ENCODE data around the gene C2CD4D. TPM values are rescaled to one million over a fixed set of nuclear protein-coding genes. Genes with fewer than 3 reads are reported as not detected.

The C2CD4D gene
- total RNA-seq, 1 donor from 2014 or later = not detected

DNA sequence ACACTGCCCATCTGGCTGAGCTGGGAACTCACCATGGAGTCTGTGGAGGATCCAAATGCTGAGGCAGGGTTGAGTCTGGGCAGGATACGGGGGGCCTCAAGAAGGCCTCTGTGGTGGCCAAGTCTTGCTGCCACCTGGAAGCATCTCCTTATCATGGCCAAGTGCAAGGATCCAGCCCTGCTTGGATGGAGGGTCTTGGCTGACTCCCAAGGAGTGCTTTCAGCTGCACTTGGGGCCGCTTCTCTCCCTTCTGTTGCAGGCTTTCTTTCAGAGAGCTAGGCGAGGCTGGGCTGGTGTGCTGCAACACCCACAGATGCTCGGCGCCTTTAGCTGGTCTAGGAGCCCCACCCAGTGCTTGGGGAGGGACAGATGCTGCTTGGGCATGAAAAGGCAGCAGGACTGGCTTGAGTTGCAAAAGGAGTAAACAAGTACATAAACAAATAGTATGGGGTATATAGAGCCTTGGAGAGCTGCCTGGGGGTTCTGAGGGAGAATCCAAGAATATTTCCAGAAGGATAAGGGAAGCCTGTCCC, 13.9 kb upstream of the C2CD4D start, which contains the start of gene THEM5:
Gene THEM5 (minus strand): TSS at position 302 of the 533 bp plus-strand sequence. CDS start 147 bp downstream, at position 155.
- Histone ChIP-seq H3K4me1 (peaks cover 0 to 2% of the 10 kb centered on the region in 2 donors), H3K27ac (no peak within 1 kb of the TSS), H3K9me3 (no peaks in the 10 kb centered on the region), H3K4me3 (no peak within 1 kb of the TSS), H3K36me3 (no peaks in the 10 kb centered on the region), H3K27me3 (no peaks in the 10 kb centered on the region)
- no peak for DNase-seq (ENCODE audit: low spot score in 2 of 2)
- intact Hi-C loops (cut with DNase I) = no loop called here
- TF ChIP-seq, protein P1, sequence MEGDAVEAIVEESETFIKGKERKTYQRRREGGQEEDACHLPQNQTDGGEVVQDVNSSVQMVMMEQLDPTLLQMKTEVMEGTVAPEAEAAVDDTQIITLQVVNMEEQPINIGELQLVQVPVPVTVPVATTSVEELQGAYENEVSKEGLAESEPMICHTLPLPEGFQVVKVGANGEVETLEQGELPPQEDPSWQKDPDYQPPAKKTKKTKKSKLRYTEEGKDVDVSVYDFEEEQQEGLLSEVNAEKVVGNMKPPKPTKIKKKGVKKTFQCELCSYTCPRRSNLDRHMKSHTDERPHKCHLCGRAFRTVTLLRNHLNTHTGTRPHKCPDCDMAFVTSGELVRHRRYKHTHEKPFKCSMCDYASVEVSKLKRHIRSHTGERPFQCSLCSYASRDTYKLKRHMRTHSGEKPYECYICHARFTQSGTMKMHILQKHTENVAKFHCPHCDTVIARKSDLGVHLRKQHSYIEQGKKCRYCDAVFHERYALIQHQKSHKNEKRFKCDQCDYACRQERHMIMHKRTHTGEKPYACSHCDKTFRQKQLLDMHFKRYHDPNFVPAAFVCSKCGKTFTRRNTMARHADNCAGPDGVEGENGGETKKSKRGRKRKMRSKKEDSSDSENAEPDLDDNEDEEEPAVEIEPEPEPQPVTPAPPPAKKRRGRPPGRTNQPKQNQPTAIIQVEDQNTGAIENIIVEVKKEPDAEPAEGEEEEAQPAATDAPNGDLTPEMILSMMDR (IDR thresholded peaks at IDR 0.05) = no peak

- Histone ChIP-seq H3K36me3 (no peaks in the 10 kb centered on the region), H3K4me3 (no peak overlapping the region), H3K9me3 (no peaks in the 10 kb centered on the region), H3K27ac (no peak overlapping the region), H3K27me3 (no peaks in the 10 kb centered on the region), H3K4me1 (peaks cover 0 to 2% of the 10 kb centered on the region in 2 donors)
- intact Hi-C loops (cut with DNase I) = no loop called here
- TF ChIP-seq, protein P1 (IDR thresholded peaks at IDR 0.05) = no peak
- no peak for DNase-seq (ENCODE audit: low spot score in 2 of 2)
Measured at GRCh38 chr1:151852733-151853132, 13.1 kb upstream of the C2CD4D start.

DNA sequence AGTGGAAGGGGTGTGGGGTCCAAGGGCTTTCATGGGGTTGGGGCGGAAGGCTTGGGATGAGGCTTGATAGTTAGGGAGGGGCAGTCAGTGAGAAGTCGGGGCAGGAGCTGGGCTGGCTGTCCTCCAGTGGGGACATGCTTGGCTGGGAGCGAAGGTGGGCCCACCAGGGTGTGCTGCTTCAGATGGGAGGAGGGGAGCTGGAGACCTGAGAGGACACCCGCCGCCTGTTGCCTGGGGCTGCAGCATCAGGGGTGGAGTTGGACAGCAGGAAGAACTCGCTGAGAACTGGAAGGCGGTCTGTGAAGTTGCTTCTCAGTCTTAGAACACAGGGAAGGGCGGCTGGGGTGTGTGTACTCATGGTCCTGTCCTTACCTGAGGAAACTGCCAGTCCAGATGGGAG, 12.3 kb upstream of the C2CD4D start:
- H3K9me3 ChIP-seq = no peaks in the 10 kb centered on the region
- no peak for DNase-seq (ENCODE audit: low spot score in 2 of 2)
- intact Hi-C loops (cut with DNase I) = no loop called here

GRCh38 chr1:151849871-151850270, 10.3 kb upstream of the C2CD4D start:
- Histone ChIP-seq H3K36me3 (no peaks in the 10 kb centered on the region), H3K4me3 (no peak overlapping the region), H3K9me3 (no peaks in the 10 kb centered on the region), H3K27ac (no peak overlapping the region), H3K4me1 (no peaks in the 10 kb centered on the region), H3K27me3 (no peaks in the 10 kb centered on the region)
- peak in 1 of 2 donors; percentile 58 for DNase-seq (ENCODE audit: low spot score in 2 of 2)
- intact Hi-C loops (cut with DNase I) = no loop called here
- TF ChIP-seq, protein P1 (IDR thresholded peaks at IDR 0.05) = no peak

More for the DNA sequence above, 12.3 kb upstream of the C2CD4D start:
- Histone ChIP-seq H3K27ac (no peak overlapping the region), H3K4me3 (no peak overlapping the region), H3K36me3 (no peaks in the 10 kb centered on the region), H3K27me3 (no peaks in the 10 kb centered on the region), H3K4me1 (peaks cover 0 to 2% of the 10 kb centered on the region in 2 donors)
- TF ChIP-seq, protein P1 (IDR thresholded peaks at IDR 0.05) = no peak

- Histone ChIP-seq H3K36me3 (no peaks in the 10 kb centered on the region), H3K27me3 (no peaks in the 10 kb centered on the region), H3K9me3 (no peaks in the 10 kb centered on the region), H3K4me1 (no peaks in the 10 kb centered on the region), H3K4me3 (no peak overlapping the region), H3K27ac (no peak overlapping the region)
- DNase-seq (ENCODE audit: low spot score in 2 of 2) = no peak
- intact Hi-C loops (cut with DNase I) = no loop called here
- TF ChIP-seq, protein P1 (IDR thresholded peaks at IDR 0.05) = no peak
Measured at GRCh38 chr1:151849126-151849525, 9.5 kb upstream of the C2CD4D start.
